Mesenchymal stem cell (in vitro differentiated cells and primary cell): ENCODE results near the gene CDC40. TPM values are rescaled to one million over a fixed set of nuclear protein-coding genes. Genes with fewer than 3 reads are reported as not detected.
A peak's percentile ranks its signal among the peaks of the same experiment; 100 is the strongest.

Experiments used
- DNase-seq: peaks from one replicate; pipeline ENCODE4 v3.0.0-alpha.2; 2013
- H2AFZ ChIP-seq: one replicate; pipeline ENCODE4 v1.6.1; 2013; ENCODE audit warnings: low read depth, mild to moderate bottlenecking, control low read depth, inconsistent platforms, low read length, moderate library complexity
- H2AK5ac ChIP-seq: 2 replicates; pipeline ENCODE4 v1.6.1; 2013; ENCODE audit warnings: low read length, moderate library complexity, mild to moderate bottlenecking, inconsistent platforms; ENCODE audit not compliant: severe bottlenecking
- H2BK120ac ChIP-seq: one replicate; pipeline ENCODE4 v1.6.1; 2013; ENCODE audit warnings: low read depth, mild to moderate bottlenecking, inconsistent platforms, low read length, moderate library complexity
- H2BK12ac ChIP-seq, 2 experiments: one replicate each; pipeline ENCODE4 v1.6.1; 2013; ENCODE audit warnings: inconsistent platforms in 2 of 2, low read length in 2 of 2, mild to moderate bottlenecking in 2 of 2, moderate library complexity in 2 of 2, control low read depth in 1 of 2
- H2BK15ac ChIP-seq: one replicate; pipeline ENCODE4 v1.6.1; 2013; ENCODE audit warnings: mild to moderate bottlenecking, low read depth, inconsistent platforms; ENCODE audit not compliant: poor library complexity, severe bottlenecking
- H2BK5ac ChIP-seq: 2 replicates; pipeline ENCODE4 v1.6.1; 2013; ENCODE audit warnings: low read depth, mild to moderate bottlenecking, low read length, control low read depth, inconsistent platforms; ENCODE audit not compliant: poor library complexity, severe bottlenecking
- H3K14ac ChIP-seq, 2 experiments: one replicate each; pipeline ENCODE4 v1.6.1; 2013; ENCODE audit warnings: inconsistent platforms in 2 of 2, low read length in 2 of 2, control low read depth in 1 of 2, mild to moderate bottlenecking in 1 of 2, moderate library complexity in 1 of 2
- H3K18ac ChIP-seq, 2 experiments: one replicate each; pipeline ENCODE4 v1.6.1; 2013; ENCODE audit warnings: inconsistent platforms in 2 of 2, low read length in 2 of 2, control low read depth in 1 of 2, low read depth in 1 of 2, mild to moderate bottlenecking in 1 of 2
- H3K23ac ChIP-seq, 2 experiments: one replicate each; pipeline ENCODE4 v1.6.1; 2013; ENCODE audit warnings: inconsistent platforms in 2 of 2, low read length in 2 of 2, mild to moderate bottlenecking in 2 of 2, moderate library complexity in 2 of 2, control low read depth in 1 of 2
- H3K27ac ChIP-seq: 2 replicates; pipeline ENCODE4 v1.5.1; 2013; ENCODE audit warnings: mild to moderate bottlenecking, moderate library complexity, low read length, control low read depth, inconsistent platforms; ENCODE audit not compliant: poor library complexity, severe bottlenecking
- H3K27me3 ChIP-seq, 2 experiments: 2 replicates each; pipeline versions ENCODE4 v1.6.1 to v1.7.0; 2013; ENCODE audit warnings: low read length in 2 of 2, mild to moderate bottlenecking in 2 of 2, moderate library complexity in 2 of 2, control low read depth in 1 of 2, inconsistent platforms in 1 of 2; ENCODE audit not compliant: control insufficient read depth in 1 of 2, insufficient read depth in 1 of 2
- H3K36me3 ChIP-seq, 2 experiments: 2 replicates each; pipeline versions ENCODE4 v1.6.1 to v1.7.0; 2013; ENCODE audit warnings: low read length in 2 of 2, control low read depth in 1 of 2, inconsistent platforms in 1 of 2, low read depth in 1 of 2, mild to moderate bottlenecking in 1 of 2; ENCODE audit not compliant: insufficient read depth in 2 of 2, control insufficient read depth in 1 of 2
- H3K4ac ChIP-seq, 2 experiments: one replicate each; pipeline ENCODE4 v1.6.1; 2013; ENCODE audit warnings: inconsistent platforms in 2 of 2, low read length in 2 of 2, mild to moderate bottlenecking in 2 of 2, moderate library complexity in 2 of 2, control low read depth in 1 of 2, low read depth in 1 of 2
- H3K4me1 ChIP-seq: 2 replicates; pipeline ENCODE4 v1.6.1; 2013; ENCODE audit warnings: low read depth, low read length, control low read depth; ENCODE audit not compliant: control insufficient read depth, insufficient read depth
- H3K4me2 ChIP-seq: 2 replicates; pipeline ENCODE4 v1.6.1; 2013; ENCODE audit warnings: low read length, mild to moderate bottlenecking, inconsistent platforms; ENCODE audit not compliant: poor library complexity, severe bottlenecking
- H3K4me3 ChIP-seq, 2 experiments: 2 replicates each; pipeline versions ENCODE4 v1.5.1 to v1.7.0; 2013; ENCODE audit warnings: low read length in 2 of 2, mild to moderate bottlenecking in 2 of 2, control low read depth in 1 of 2, low read depth in 1 of 2; ENCODE audit not compliant: insufficient read depth in 1 of 2
- H3K79me1 ChIP-seq: replicated peaks from 2 replicates; pipeline ENCODE4 v1.6.1; 2013; ENCODE audit warnings: mild to moderate bottlenecking, control low read depth, low read length, inconsistent platforms; ENCODE audit not compliant: poor library complexity, severe bottlenecking
- H3K9ac ChIP-seq: 2 replicates; pipeline ENCODE4 v1.7.0; 2013; ENCODE audit warnings: mild to moderate bottlenecking, low read length, moderate library complexity
- H3K9me3 ChIP-seq: 2 replicates; pipeline ENCODE4 v1.7.0; 2013; ENCODE audit warnings: mild to moderate bottlenecking, low read length; ENCODE audit not compliant: control insufficient read depth
- H4K8ac ChIP-seq: one replicate; pipeline ENCODE4 v1.6.1; 2013; ENCODE audit warnings: inconsistent platforms, mild to moderate bottlenecking, low read length, moderate library complexity
- H4K91ac ChIP-seq: one replicate; pipeline ENCODE4 v1.6.1; 2013; ENCODE audit warnings: mild to moderate bottlenecking, low read length, inconsistent platforms
- WGBS: methylation state at CpG from one replicate; pipeline ENCODE4 v1.1.7; 2013; ENCODE audit warnings: mixed read lengths; 5-methylcytosine and 5-hydroxymethylcytosine counted together
- polyA plus RNA-seq, 2 experiments: library from polyadenylated mRNA; stranded (reverse); fragments of 200-250 nt; gene quantifications; one replicate each; pipeline ENCODE4 v1.2.3, GENCODE V29; 2013

The CDC40 gene
- polyA plus RNA-seq (2013, experiment 1 of 2), result 13.9 TPM
- 20.3 TPM for polyA plus RNA-seq (2013, experiment 2 of 2)

DNA sequence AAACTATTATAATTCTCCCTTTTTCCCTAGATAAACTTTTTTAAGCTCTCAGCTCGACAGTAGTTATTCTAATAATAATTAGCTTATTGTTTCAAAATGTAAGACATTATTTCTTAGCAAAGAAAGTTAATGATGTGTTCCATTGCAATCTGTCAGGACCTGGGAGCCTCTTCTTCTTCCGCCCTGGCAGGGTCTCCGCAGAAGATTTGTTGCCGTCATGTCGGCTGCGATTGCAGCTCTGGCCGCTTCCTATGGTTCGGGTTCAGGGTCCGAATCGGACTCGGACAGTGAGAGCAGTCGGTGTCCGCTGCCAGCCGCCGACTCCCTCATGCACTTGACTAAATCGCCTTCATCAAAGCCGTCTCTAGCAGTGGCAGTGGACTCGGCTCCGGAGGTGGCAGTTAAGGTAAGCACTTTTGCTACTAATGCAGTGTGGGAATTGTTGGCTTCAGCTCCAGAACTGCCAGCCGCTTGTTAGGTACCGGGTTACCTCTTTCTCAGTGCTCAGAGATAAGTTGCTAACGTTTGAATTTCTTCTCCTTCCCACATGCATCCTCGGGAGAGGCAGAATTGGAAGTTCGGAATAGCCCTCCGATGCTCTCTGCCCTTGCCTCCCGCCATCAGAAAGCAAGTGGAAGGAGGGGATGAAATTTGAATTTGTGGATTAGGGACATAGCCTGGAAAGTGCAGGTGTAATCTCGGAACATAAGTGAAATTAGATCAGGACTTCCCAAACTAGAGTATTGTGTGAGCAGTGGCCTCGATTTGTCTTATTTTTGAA, at the start of gene CDC40:
Gene CDC40 (plus strand): TSS at position 200 of the 781 bp plus-strand sequence. CDS start 18 bp downstream, at position 218.
- H2AFZ ChIP-seq, result peak within 1 kb of the TSS; percentile 95

GRCh38 chr6:110137924-110138887, 42.0 kb upstream of the CDC40 start:
- WGBS, result 98% methylated on average over 10 of the region's 10 CpGs
- Histone ChIP-seq H2AFZ (no peak overlapping the region), H3K36me3 (peaks cover 0 to 14% of the 10 kb centered on the region in 2 experiments), H3K9me3 (peaks cover 5% of the 10 kb centered on the region), H3K79me1 (peaks cover 17% of the 10 kb centered on the region), H2BK12ac (no peak overlapping the region), H3K27me3 (no peaks in the 10 kb centered on the region), H3K14ac (no peak overlapping the region), H3K4me1 (peaks cover 3% of the 10 kb centered on the region), H3K9ac (no peak overlapping the region), H3K23ac (no peak overlapping the region), H3K18ac (no peak overlapping the region), H2BK15ac (no peak overlapping the region), H3K4ac (no peak overlapping the region), H3K4me2 (no peak overlapping the region), H2AK5ac (no peak overlapping the region), H2BK5ac (no peak overlapping the region), H4K91ac (peak overlapping the region; percentile 43), H3K4me3 (no peak overlapping the region), H3K27ac (no peak overlapping the region), H2BK120ac (no peak overlapping the region), H4K8ac (no peak overlapping the region)
- DNase-seq, result no peak

More for the DNA sequence above, at the start of gene CDC40:
- H3K36me3 ChIP-seq, result no peaks in the 10 kb centered on the region
- H3K4ac ChIP-seq, result peak within 1 kb of the TSS; percentile 80 to 93
- H3K9me3 ChIP-seq, result no peaks in the 10 kb centered on the region
- no peak within 1 kb of the TSS for H2AK5ac ChIP-seq
- H2BK5ac ChIP-seq, result peak within 1 kb of the TSS; percentile 99
- peak within 1 kb of the TSS; percentile 88 to 94 for H3K4me3 ChIP-seq
- peak within 1 kb of the TSS in 1 of 2 experiments; percentile 94 for H3K14ac ChIP-seq
- 2% methylated on average over 23 of the region's 28 CpGs for WGBS
- DNase-seq, result no peak
- H3K4me1 ChIP-seq, result peaks cover 5% of the 10 kb centered on the region
- peak within 1 kb of the TSS in 1 of 2 experiments; percentile 79 for H2BK12ac ChIP-seq
- H4K91ac ChIP-seq, result peak within 1 kb of the TSS; percentile 96
- H3K9ac ChIP-seq, result peak within 1 kb of the TSS; percentile 88
- H3K27ac ChIP-seq, result peak within 1 kb of the TSS; percentile 93
- peak within 1 kb of the TSS; percentile 74 for H2BK120ac ChIP-seq
- peak within 1 kb of the TSS; percentile 80 for H2BK15ac ChIP-seq
- peak within 1 kb of the TSS in 1 of 2 experiments; percentile 89 for H3K23ac ChIP-seq
- peak within 1 kb of the TSS; percentile 69 for H3K4me2 ChIP-seq
- peak within 1 kb of the TSS; percentile 98 for H4K8ac ChIP-seq
- H3K79me1 ChIP-seq, result peaks cover 8% of the 10 kb centered on the region
- no peaks in the 10 kb centered on the region for H3K27me3 ChIP-seq
- H3K18ac ChIP-seq, result peak within 1 kb of the TSS; percentile 89 to 98

DNA sequence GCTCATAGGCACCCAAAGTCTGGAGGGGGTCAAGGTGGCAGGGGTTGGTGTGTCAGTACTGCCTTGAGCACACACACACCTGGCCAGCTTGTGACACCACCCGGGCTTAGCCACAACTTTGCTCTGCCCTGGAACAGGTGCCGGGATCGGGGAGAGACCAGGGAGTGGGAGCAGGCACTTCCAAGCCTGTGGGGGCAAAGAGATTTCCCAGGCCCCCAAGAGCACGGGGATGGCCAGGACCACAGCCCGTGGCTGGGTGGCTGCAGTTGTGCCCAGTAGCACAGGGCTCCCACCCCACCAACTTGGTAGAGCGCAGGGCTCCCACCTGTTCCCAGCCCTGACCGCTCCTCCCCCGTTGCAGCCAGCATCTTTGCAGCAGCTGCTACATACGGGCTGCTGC, 41.2 kb upstream of the CDC40 start:
- Histone ChIP-seq H3K4me2 (peak overlapping the region; percentile 22), H3K4me3 (peak overlapping the region in 1 of 2 experiments; percentile 14), H3K9ac (no peak overlapping the region), H2BK12ac (no peak overlapping the region), H4K8ac (no peak overlapping the region), H4K91ac (peak overlapping the region; percentile 61), H3K36me3 (peaks cover 0 to 14% of the 10 kb centered on the region in 2 experiments), H3K18ac (peak overlapping the region in 1 of 2 experiments; percentile 12), H3K23ac (no peak overlapping the region), H3K9me3 (peaks cover 5% of the 10 kb centered on the region), H2AFZ (no peak overlapping the region), H3K4me1 (peaks cover 3% of the 10 kb centered on the region), H2BK120ac (no peak overlapping the region), H2BK15ac (no peak overlapping the region), H3K27ac (no peak overlapping the region), H2AK5ac (no peak overlapping the region), H2BK5ac (no peak overlapping the region), H3K79me1 (peaks cover 17% of the 10 kb centered on the region), H3K27me3 (no peaks in the 10 kb centered on the region), H3K4ac (no peak overlapping the region), H3K14ac (no peak overlapping the region)
- no peak for DNase-seq
- 93% methylated on average over 9 of the region's 9 CpGs for WGBS
